ENCODE results near the gene IRAK2. TPM values are rescaled to one million over a fixed set of nuclear protein-coding genes. Genes with fewer than 3 reads are reported as not detected.
A peak's percentile ranks its signal among the peaks of the same experiment; 100 is the strongest.
"Not testable (repeated sequence)": the region's sequence is repeated elsewhere in the genome, so short reads cannot be mapped to it uniquely, and the experiment has no call there.

The IRAK2 gene
- total RNA-seq, 1 experiment from 2014 or later = 8.2 TPM

- DNase-seq (ENCODE audit: low read depth) = no peak
Measured at GRCh38 chr3:10249833-10250232, 85.1 kb downstream of the IRAK2 start.

- no peak for DNase-seq (ENCODE audit: low read depth)
Measured at GRCh38 chr3:10251006-10251405, 86.3 kb downstream of the IRAK2 start.

- DNase-seq (ENCODE audit: low read depth) = no peak
Measured at GRCh38 chr3:10253731-10254130, 89.0 kb downstream of the IRAK2 start.

GRCh38 chr3:10255835-10256234 is 91.1 kb downstream of the IRAK2 start:
- DNase-seq (ENCODE audit: low read depth) = no peak

- DNase-seq (ENCODE audit: low read depth) = no peak
Measured at GRCh38 chr3:10259036-10259435, 94.3 kb downstream of the IRAK2 start.

GRCh38 chr3:10259798-10260197 is 95.1 kb downstream of the IRAK2 start:
- no peak for DNase-seq (ENCODE audit: low read depth)

GRCh38 chr3:10260211-10260701 is 95.5 kb downstream of the IRAK2 start:
- no peak for DNase-seq (ENCODE audit: low read depth)

GRCh38 chr3:10262027-10262426 is 97.3 kb downstream of the IRAK2 start:
- DNase-seq (ENCODE audit: low read depth) = no peak

GRCh38 chr3:10263646-10264363 is 99.1 kb downstream of the IRAK2 start:
- no peak for DNase-seq (ENCODE audit: low read depth)

- no peak for DNase-seq (ENCODE audit: low read depth)
Measured at GRCh38 chr3:10265833-10266232, 101.1 kb downstream of the IRAK2 start.

- not testable (repeated sequence) for DNase-seq (ENCODE audit: low read depth)
Measured at GRCh38 chr3:10266936-10267335, 102.2 kb downstream of the IRAK2 start.

- no peak for DNase-seq (ENCODE audit: low read depth)
Measured at GRCh38 chr3:10268116-10268515, 103.4 kb downstream of the IRAK2 start.

- no peak for DNase-seq (ENCODE audit: low read depth)
Measured at GRCh38 chr3:10268930-10269329, 104.2 kb downstream of the IRAK2 start.

- DNase-seq (ENCODE audit: low read depth) = no peak
Measured at GRCh38 chr3:10269443-10269842, 104.7 kb downstream of the IRAK2 start.

GRCh38 chr3:10272476-10272875 is 107.8 kb downstream of the IRAK2 start:
- not testable (repeated sequence) for DNase-seq (ENCODE audit: low read depth)

GRCh38 chr3:10272977-10273376 is 108.3 kb downstream of the IRAK2 start:
- no peak for DNase-seq (ENCODE audit: low read depth)

GRCh38 chr3:10273702-10274305 is 109.1 kb downstream of the IRAK2 start:
- peak; percentile 38 for DNase-seq (ENCODE audit: low read depth)

- no peak for DNase-seq (ENCODE audit: low read depth)
Measured at GRCh38 chr3:10274601-10275000, 109.9 kb downstream of the IRAK2 start.

GRCh38 chr3:10277115-10277625 is 112.5 kb downstream of the IRAK2 start:
- DNase-seq (ENCODE audit: low read depth) = no peak

- DNase-seq (ENCODE audit: low read depth) = no peak
Measured at GRCh38 chr3:10278501-10278900, 113.8 kb downstream of the IRAK2 start.

- no peak for DNase-seq (ENCODE audit: low read depth)
Measured at GRCh38 chr3:10279384-10280176, 114.9 kb downstream of the IRAK2 start.

GRCh38 chr3:10280177-10280529 is 115.4 kb downstream of the IRAK2 start:
- no peak for DNase-seq (ENCODE audit: low read depth)

Data from M059J (cell line).